ENCODE results near the gene CD101. TPM values are rescaled to one million over a fixed set of nuclear protein-coding genes. Genes with fewer than 3 reads are reported as not detected.

The CD101 gene
- total RNA-seq, 1 experiment from 2014 or later = 1.2 TPM

- Histone ChIP-seq H3K4me1 (ENCODE audit: control insufficient read depth in 1 of 2, insufficient read depth in 2 of 2, low read length in 2 of 2) (no peaks in the 10 kb centered on the region), H3K9me2 (ENCODE audit: insufficient read depth) (no peaks in the 10 kb centered on the region), H3K36me3 (ENCODE audit: control insufficient read depth in 1 of 2, insufficient read depth in 2 of 2, low read length in 2 of 2) (no peaks in the 10 kb centered on the region), H3K79me2 (ENCODE audit: insufficient read depth, low read length) (no peaks in the 10 kb centered on the region), H2AFZ (ENCODE audit: low read depth, low read length, poor library complexity, severe bottlenecking) (no peak overlapping the region), H3K4me3 (replicated peaks in 1 of 2; ENCODE audit: low read depth in 1 of 2, low read length in 2 of 2) (no peak overlapping the region), H4K20me1 (ENCODE audit: insufficient read depth) (no peaks in the 10 kb centered on the region), H3K4me2 (ENCODE audit: low read length) (no peak overlapping the region), H3K9ac (ENCODE audit: low read length) (no peak overlapping the region), H3K27ac (ENCODE audit: low read depth, low read length) (no peak overlapping the region), H3K27me3 (ENCODE audit: insufficient read depth, low read length) (no peaks in the 10 kb centered on the region), H3K9me3 (ENCODE audit: control insufficient read depth in 1 of 2, insufficient read depth in 1 of 2, low read depth in 1 of 2, low read length in 2 of 2) (no peaks in the 10 kb centered on the region)
- intact Hi-C loops (cut with micrococcal nuclease) = no loop called here
- TF ChIP-seq POLR2A (IDR thresholded peaks at IDR 0.05; ENCODE audit: borderline replicate concordance, extremely low read depth, insufficient read depth, insufficient read length) = no peak
- TF ChIP-seq JUND (IDR thresholded peaks at IDR 0.05) = no peak
- TF ChIP-seq TCF7L2 (IDR thresholded peaks at IDR 0.05; ENCODE audit: borderline replicate concordance, extremely low read depth, insufficient read depth, insufficient read length) = no peak
- TF ChIP-seq EZH2phosphoT487 (IDR thresholded peaks at IDR 0.05; ENCODE audit: borderline replicate concordance) = no peak
- no peak for TF ChIP-seq ZNF274 (IDR thresholded peaks at IDR 0.05; ENCODE audit: low read depth, low read length)
- no peak for TF ChIP-seq CEBPB (IDR thresholded peaks at IDR 0.05; ENCODE audit: low read depth)
- no peak for TF ChIP-seq MAX (IDR thresholded peaks at IDR 0.05)
- TF ChIP-seq RAD21 (IDR thresholded peaks at IDR 0.05; ENCODE audit: low read depth) = no peak
- no peak for TF ChIP-seq ZBTB33 (IDR thresholded peaks at IDR 0.05; ENCODE audit: extremely low read depth, insufficient replicate concordance, low read length)
- TF ChIP-seq ZFX (IDR thresholded peaks at IDR 0.05) = no peak
- TF ChIP-seq YY1 (IDR thresholded peaks at IDR 0.05; ENCODE audit: extremely low read depth, insufficient replicate concordance, low read depth, low read length) = no peak
- TF ChIP-seq SP1 (IDR thresholded peaks at IDR 0.05; ENCODE audit: low read depth) = no peak
- no peak for TF ChIP-seq SRF (IDR thresholded peaks at IDR 0.05; ENCODE audit: low read depth)
- no peak for TF ChIP-seq REST (IDR thresholded peaks at IDR 0.05; ENCODE audit: low read depth)
- TF ChIP-seq EGR1 (IDR thresholded peaks at IDR 0.05; ENCODE audit: low read depth) = no peak
- no peak for DNase-seq (ENCODE audit: low read depth, low spot score)
- no TSS peak for BruUV-seq (replicated peaks)
- ChIA-PET RAD21 (ENCODE audit: low non-redundant PET in 1 of 2, low total read pairs in 2 of 2, uncharacterized antibody in 2 of 2, unreplicated experiment in 2 of 2) (no interaction called here), CTCF (no interaction called here), POLR2A (no interaction called here)
- no peak for ATAC-seq
Measured at GRCh38 chr1:117033772-117034171, 32.2 kb downstream of the CD101 start.
